IMR-90 (cell line): ENCODE results near the gene GTF2H4. TPM values are rescaled to one million over a fixed set of nuclear protein-coding genes. Genes with fewer than 3 reads are reported as not detected.

ENCODE experiments used
- ATAC-seq: fragments of 200-7000 bp; cut with Tn5 transposase; 2 replicates; pipeline ENCODE4 v1.9.1; 2020; ENCODE audit warnings: low read depth, mild to moderate bottlenecking, moderate library complexity
- BruUV-seq: library from RNA; stranded (reverse); fragments of 400-500 nt; replicated peaks from 2 replicates; lab custom pipeline; 2021; lab: Mats Ljungman, UMichigan
- CTCF ChIA-PET: fragments of 300-600 bp; formaldehyde crosslinking; extraction: SDS; loops from one replicate; lab custom pipeline; 2021; ENCODE audit warnings: antibody characterized with exemption; lab: Yijun Ruan, JAX
- POLR2A ChIA-PET: fragments of 300-600 bp; sonication (Branson Sonifier 250); formaldehyde crosslinking; loops from one replicate; lab custom pipeline; 2022; ENCODE audit warnings: antibody characterized with exemption; ENCODE audit not compliant: unreplicated experiment; lab: Charles Lee
- DNase-seq: peaks from one replicate; pipeline ENCODE4 v3.0.0; 2013
- H2AFZ ChIP-seq: replicated peaks from 2 replicates; pipeline ENCODE3; 2013; ENCODE audit warnings: low read length, mild to moderate bottlenecking; ENCODE audit not compliant: poor library complexity
- H2AK5ac ChIP-seq: 2 replicates; pipeline ENCODE4 v1.6.1; 2013; ENCODE audit warnings: low read depth, low read length, inconsistent platforms
- H2AK9ac ChIP-seq: replicated peaks from 2 replicates; pipeline ENCODE3; 2013; ENCODE audit warnings: mild to moderate bottlenecking, low read depth, low read length, moderate library complexity; ENCODE audit not compliant: poor library complexity
- H2BK120ac ChIP-seq: 2 replicates; pipeline ENCODE4 v1.6.1; 2013; ENCODE audit warnings: low read depth, low read length, inconsistent platforms
- H2BK15ac ChIP-seq: 3 replicates; pipeline ENCODE4 v1.6.1; 2013; ENCODE audit warnings: low read depth, low read length, inconsistent platforms
- H2BK20ac ChIP-seq: 2 replicates; pipeline ENCODE4 v1.6.1; 2013; ENCODE audit warnings: low read depth, mild to moderate bottlenecking, inconsistent platforms, low read length, moderate library complexity
- H2BK5ac ChIP-seq: 2 replicates; pipeline ENCODE4 v1.6.1; 2013; ENCODE audit warnings: mild to moderate bottlenecking, low read depth, low read length, inconsistent platforms; ENCODE audit not compliant: poor library complexity, severe bottlenecking
- H3K14ac ChIP-seq: replicated peaks from 2 replicates; pipeline ENCODE4 v1.6.1; 2013; ENCODE audit warnings: low read depth, low read length, inconsistent platforms
- H3K18ac ChIP-seq: 2 replicates; pipeline ENCODE4 v1.6.1; 2013; ENCODE audit warnings: low read depth, low read length, control low read depth
- H3K23ac ChIP-seq: 2 replicates; pipeline ENCODE4 v1.6.1; 2013; ENCODE audit warnings: low read depth, low read length, inconsistent platforms
- H3K27ac ChIP-seq: 2 replicates; pipeline ENCODE4 v1.5.1; 2013; ENCODE audit warnings: mild to moderate bottlenecking, control low read depth, low read length; ENCODE audit not compliant: insufficient read depth
- H3K27me3 ChIP-seq: 2 replicates; pipeline ENCODE4 v1.6.1; 2013; ENCODE audit warnings: low read length; ENCODE audit not compliant: control insufficient read depth, insufficient read depth
- H3K36me3 ChIP-seq: 2 replicates; pipeline ENCODE4 v1.6.1; 2013; ENCODE audit warnings: low read length, mixed read lengths; ENCODE audit not compliant: control insufficient read depth, insufficient read depth
- H3K4ac ChIP-seq: 2 replicates; pipeline ENCODE4 v1.6.1; 2013; ENCODE audit warnings: low read depth, low read length, inconsistent platforms
- H3K4me1 ChIP-seq: 2 replicates; pipeline ENCODE4 v1.6.1; 2013; ENCODE audit warnings: low read length, mixed read lengths; ENCODE audit not compliant: control insufficient read depth, insufficient read depth
- H3K4me2 ChIP-seq: 2 replicates; pipeline ENCODE4 v1.6.1; 2013; ENCODE audit warnings: low read depth, mild to moderate bottlenecking, control low read depth, low read length, moderate library complexity
- H3K4me3 ChIP-seq: 2 replicates; pipeline ENCODE4 v1.5.1; 2013; ENCODE audit warnings: low read depth, mild to moderate bottlenecking, control low read depth, low read length, moderate library complexity; ENCODE audit not compliant: insufficient read depth
- H3K56ac ChIP-seq: 2 replicates; pipeline ENCODE4 v1.6.1; 2013; ENCODE audit warnings: low read length, inconsistent platforms; ENCODE audit not compliant: insufficient read depth; ENCODE audit errors: extremely low read depth
- H3K79me1 ChIP-seq, 2 experiments: 2 replicates each; pipeline ENCODE4 v1.6.1; 2013; ENCODE audit warnings: low read length in 2 of 2, inconsistent platforms in 1 of 2, low read depth in 1 of 2
- H3K9ac ChIP-seq: 2 replicates; pipeline ENCODE4 v1.6.1; 2013; ENCODE audit warnings: low read depth, low read length, control low read depth
- H3K9me1 ChIP-seq: 2 replicates; pipeline ENCODE4 v1.6.1; 2013; ENCODE audit warnings: low read length, inconsistent platforms; ENCODE audit not compliant: insufficient read depth
- H3K9me3 ChIP-seq: 2 replicates; pipeline ENCODE4 v1.6.1; 2013; ENCODE audit warnings: low read length; ENCODE audit not compliant: control insufficient read depth, insufficient read depth
- H4K20me1 ChIP-seq: 2 replicates; pipeline ENCODE4 v1.6.1; 2013; ENCODE audit warnings: low read length, inconsistent platforms; ENCODE audit not compliant: insufficient read depth
- H4K5ac ChIP-seq: 2 replicates; pipeline ENCODE4 v1.6.1; 2013; ENCODE audit warnings: mild to moderate bottlenecking, low read depth, low read length, control low read depth
- H4K8ac ChIP-seq, 2 experiments: 2 replicates each; pipeline ENCODE4 v1.6.1; 2013; ENCODE audit warnings: low read depth in 2 of 2, low read length in 2 of 2, control low read depth in 1 of 2, inconsistent platforms in 1 of 2
- H4K91ac ChIP-seq: 2 replicates; pipeline ENCODE4 v1.6.1; 2013; ENCODE audit warnings: low read depth, low read length, inconsistent platforms; ENCODE audit not compliant: insufficient read depth
- WGBS, 2 experiments: methylation state at CpG; one replicate each; pipeline versions ENCODE4 v1.1.5 to v1.1.7; 2013; ENCODE audit warnings: missing lambda C conversion rate in 2 of 2; ENCODE audit not compliant: insufficient read length in 1 of 2; ENCODE audit errors: extremely low coverage in 2 of 2; 5-methylcytosine and 5-hydroxymethylcytosine counted together
- dilution Hi-C: fragments of 300-500 bp; cut with HindIII; formaldehyde crosslinking; loops from one replicate; pipeline ENCODE4 v1.14.3; 2018; ENCODE audit warnings: low sequenced_read_pairs; ENCODE audit not compliant: unreplicated experiment
- in situ Hi-C: fragments of 300-500 bp; cut with MboI; formaldehyde crosslinking; loops from 3 replicates; pipeline ENCODE4 v1.14.3; 2019; ENCODE audit warnings: low sequenced_read_pairs, inconsistent platforms, mixed read lengths
- intact Hi-C: fragments of 100-400 bp; cut with micrococcal nuclease; formaldehyde crosslinking; loops from 2 replicates; pipeline ENCODE4 v1.10.0; 2022
- polyA plus RNA-seq, 3 experiments: library from polyadenylated mRNA; depleted of rRNA; stranded (reverse); fragments of >200 nt; gene quantifications; 2 replicates each; pipeline ENCODE4 v1.2.3, GENCODE V29; 2012; ENCODE audit warnings: low replicate concordance in 1 of 3
- total RNA-seq: library from RNA; depleted of rRNA; stranded (reverse); fragments of >200 nt; gene quantifications from 2 replicates; pipeline ENCODE4 v1.2.3, GENCODE V29; 2012
- TF ChIP-seq, protein P1 (sequence below): fragments of 150-350 bp; IDR thresholded peaks from 2 replicates; pipeline ENCODE4 v1.6.1; 2016; ENCODE audit warnings: low read depth, mild to moderate bottlenecking, low read length, moderate library complexity, borderline replicate concordance

GTF2H4 gene
- total and polyA plus RNA-seq, 2 of the 4 experiments (the other 2 are of a cell fraction) = 13.4 to 30.8 TPM

DNA sequence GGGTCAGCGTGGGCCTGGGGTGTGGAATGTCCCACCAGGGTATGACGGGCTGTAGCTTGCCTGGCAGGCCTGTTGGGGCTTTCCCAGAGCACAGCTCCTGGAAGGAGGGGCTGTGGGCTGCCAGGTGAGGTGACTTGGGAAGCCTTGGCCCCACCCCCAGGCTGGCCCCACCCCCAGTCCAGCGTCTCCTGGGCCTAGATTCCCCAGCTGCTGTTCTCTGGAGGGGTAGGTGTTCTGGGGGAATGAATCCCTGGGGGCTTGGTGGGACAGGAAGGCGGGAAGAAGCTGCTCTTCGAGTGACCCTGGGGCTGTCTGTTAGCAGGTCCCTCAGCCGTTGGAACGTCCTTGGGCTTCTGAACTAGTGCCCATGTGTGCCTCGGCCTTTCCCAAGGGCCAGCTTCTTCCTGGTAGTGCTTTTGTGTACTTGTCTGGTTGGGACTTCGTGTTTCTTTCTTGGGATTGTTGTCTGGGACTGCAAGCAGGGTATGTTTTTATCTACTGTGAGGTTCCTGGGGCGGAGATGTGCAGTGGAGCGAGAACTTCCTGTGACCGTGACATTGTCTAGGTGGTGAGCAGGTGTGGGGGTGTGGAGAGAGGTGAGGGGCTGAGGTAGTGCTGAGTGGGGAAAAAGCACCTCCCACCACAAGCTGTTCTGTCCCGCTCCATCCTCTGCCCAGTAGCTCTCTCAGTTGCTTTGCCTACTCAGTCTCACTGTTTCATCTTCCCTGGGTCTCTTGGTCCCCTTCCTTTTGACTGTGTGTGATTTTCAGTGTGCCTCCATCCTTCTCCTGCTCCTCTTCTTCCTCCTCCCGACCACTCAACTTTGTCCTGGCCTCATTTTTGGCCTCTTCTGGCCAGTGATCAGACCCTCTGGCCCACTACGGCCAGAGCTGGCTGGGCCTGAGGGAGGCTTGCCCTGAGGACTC, 25.0 kb upstream of the GTF2H4 start:
- Histone ChIP-seq H2BK5ac (peak overlapping the region; percentile 74), H3K27me3 (no peaks in the 10 kb centered on the region), H3K14ac (peak overlapping the region; percentile 93; the same call in 1 of the 2 replicates), H3K23ac (peak overlapping the region; percentile 62; the same call in 1 of the 2 replicates), H3K4ac (peak overlapping the region; percentile 91), H2BK15ac (peak overlapping the region; percentile 60; the same call in 1 of the 3 replicates), H2AFZ (peak overlapping the region; percentile 90), H3K4me2 (peak overlapping the region; percentile 2; the same call in 1 of the 2 replicates), H3K4me3 (no peak overlapping the region), H4K91ac (peak overlapping the region; percentile 76), H2BK20ac (peak overlapping the region; percentile 71; the same call in 1 of the 2 replicates), H4K5ac (peak overlapping the region; percentile 9; the same call in 1 of the 2 replicates), H2BK120ac (peak overlapping the region; percentile 89; the same call in 1 of the 2 replicates), H4K8ac (peak overlapping the region; percentile 71 to 85), H2AK5ac (peak overlapping the region; percentile 69), H3K56ac (no peak overlapping the region), H3K36me3 (no peaks in the 10 kb centered on the region), H3K4me1 (peaks cover 43% of the 10 kb centered on the region), H4K20me1 (no peaks in the 10 kb centered on the region), H3K9ac (0 out of 2 replicates have a peak overlapping the region, but pooled peaks have one; percentile 26), H2AK9ac (peak overlapping the region; percentile 96), H3K79me1 (peaks cover 21 to 32% of the 10 kb centered on the region in 2 experiments), H3K18ac (peak overlapping the region; percentile 26), H3K27ac (peak overlapping the region; percentile 36), H3K9me3 (no peaks in the 10 kb centered on the region), H3K9me1 (peaks cover 15% of the 10 kb centered on the region)
- no peak for ATAC-seq
- ChIA-PET POLR2A (interaction anchor here (0.6 to 1.5 kb wide), 3 partner anchors 13 to 139 kb away, joined by 3 read pairs; partner anchors contain the start of gene IER3), CTCF (interaction anchor here (1.0 to 1.5 kb wide), 4 partner anchors 30 to 61 kb away, joined by 3 to 6 read pairs (median 4); no protein-coding TSS in a partner anchor)
- TF ChIP-seq, protein P1, sequence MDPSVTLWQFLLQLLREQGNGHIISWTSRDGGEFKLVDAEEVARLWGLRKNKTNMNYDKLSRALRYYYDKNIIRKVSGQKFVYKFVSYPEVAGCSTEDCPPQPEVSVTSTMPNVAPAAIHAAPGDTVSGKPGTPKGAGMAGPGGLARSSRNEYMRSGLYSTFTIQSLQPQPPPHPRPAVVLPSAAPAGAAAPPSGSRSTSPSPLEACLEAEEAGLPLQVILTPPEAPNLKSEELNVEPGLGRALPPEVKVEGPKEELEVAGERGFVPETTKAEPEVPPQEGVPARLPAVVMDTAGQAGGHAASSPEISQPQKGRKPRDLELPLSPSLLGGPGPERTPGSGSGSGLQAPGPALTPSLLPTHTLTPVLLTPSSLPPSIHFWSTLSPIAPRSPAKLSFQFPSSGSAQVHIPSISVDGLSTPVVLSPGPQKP = no peak
- intact Hi-C loops = no loop called here
- in situ Hi-C loops = no loop called here
- 63% methylated on average over 3 of the region's 15 CpGs; no CpG with 5 or more reads in 1 of the 2 experiments for WGBS, 2 experiments
- dilution Hi-C loops = no loop called here
- BruUV-seq = no TSS peak
- DNase-seq = no peak
